Mucosa of descending colon (tissue), 3 donors: Measurements from ENCODE around the gene IGFBP7. TPM values are rescaled to one million over a fixed set of nuclear protein-coding genes. Genes with fewer than 3 reads are reported as not detected.

Experiments used
- ATAC-seq: fragments of 200-7000 bp; cut with Tn5 transposase; one replicate; pipeline ENCODE4 v1.9.1; 2020; ENCODE audit warnings: mild to moderate bottlenecking, moderate library complexity
- DNase-seq, 3 donors: peaks; one replicate each; pipeline ENCODE4 v3.0.0-alpha.2; 2020
- H3K36me3 ChIP-seq: fragments of 200-600 bp; one replicate; pipeline ENCODE4 v1.8.0; 2021; ENCODE audit warnings: low read depth, mild to moderate bottlenecking
- H3K4me1 ChIP-seq: fragments of 200-600 bp; one replicate; pipeline ENCODE4 v1.8.0; 2021; ENCODE audit warnings: low read depth, mild to moderate bottlenecking
- H3K4me3 ChIP-seq: fragments of 200-600 bp; one replicate; pipeline ENCODE4 v1.8.0; 2021; ENCODE audit warnings: mild to moderate bottlenecking
- H3K9me3 ChIP-seq: fragments of 200-600 bp; one replicate; pipeline ENCODE4 v1.8.0; 2021; ENCODE audit warnings: mild to moderate bottlenecking
- CTCF ChIP-seq: fragments of 200-600 bp; IDR thresholded peaks from one replicate; pipeline ENCODE4 v1.8.0; 2022; ENCODE audit warnings: antibody characterized with exemption, mild to moderate bottlenecking
- intact Hi-C, 2 donors: fragments of 100-400 bp; cut with DNase I in 1 of 2; cut with micrococcal nuclease in 1 of 2; formaldehyde crosslinking; loops; one replicate each; pipeline versions ENCODE4 v1.11.0 to v1.11.1; 2022; cut with DNase I, micrococcal nuclease
- long read RNA-seq, 2 donors: library from polyadenylated mRNA; unstranded; transcript quantifications; one replicate each; pipeline ENCODE4 v2.0.0, GENCODE V29; 2019 to 2021
- total RNA-seq, 3 donors: library from RNA; stranded (reverse); fragmentation: NEBNext Ultra II Directional in 2 of 3; extraction: Animal tissue kit (Norgen Biotek cat#: 25700) in 2 of 3; gene quantifications; one replicate each; pipeline versions ENCODE4 v1.2.1 to v1.2.4, GENCODE V29; 2021 to 2023
- donor health status: DM: no; HTN: no; CAD: no; lungs with moderate emphysema.
- donor health status: DM: no; HTN: no; CAD: no.
- donor health status: DM: no; HTN: yes; CAD: no.

Gene IGFBP7
- total RNA-seq = 100 to 1,000 TPM in 2 of 3 donors, 10 to 100 TPM in 1; 32.7 to 225 (median 116) TPM
- long read RNA-seq, donor 1, transcript IGFBP7-201 (5 exons, 1,427 nt) = major isoform, 224 of 235 reads
- long read RNA-seq, donor 1, partial matches to known transcripts = 3 of 235 reads
- long read RNA-seq, donor 1, other reads (novel, unspliced or antisense) = 7 of 235 reads
- long read RNA-seq, donor 2, transcript IGFBP7-201 (5 exons, 1,427 nt) = major isoform, 59 of 64 reads
- long read RNA-seq, donor 2, partial matches to known transcripts = 1 of 64 reads
- long read RNA-seq, donor 2, other reads (novel, unspliced or antisense) = 2 of 64 reads

- H3K36me3 ChIP-seq = no peaks in the 10 kb centered on the region
- H3K4me3 ChIP-seq = peak within 1 kb of the TSS; percentile 13
- H3K4me1 ChIP-seq = peaks cover 10% of the 10 kb centered on the region
- intact Hi-C loops = loop anchor here in 1 of 2 donors (10.0 kb wide), 2 partner anchors 65 to 205 kb away; partner anchors contain the start of gene REST
- no peaks in the 10 kb centered on the region for H3K9me3 ChIP-seq
- DNase-seq (peak; percentile 57 to 72 (median 60)), ATAC-seq (peak; percentile 89)
- TF ChIP-seq CTCF = no peak
Observed at GRCh38 chr4:57109847-57110639, at the start of gene IGFBP7. Gene IGFBP7 (minus strand): TSS chr4:57110385. CDS start chr4:57110351, 34 bp downstream.

GRCh38 chr4:57159866-57160265, 49.7 kb upstream of the IGFBP7 start:
- no peak for TF ChIP-seq CTCF
- no peaks in the 10 kb centered on the region for H3K9me3 ChIP-seq
- no peaks in the 10 kb centered on the region for H3K36me3 ChIP-seq
- no peak overlapping the region for H3K4me3 ChIP-seq
- intact Hi-C loops = loop anchor here (5.0 to 10.0 kb wide), 2 partner anchors 123 to 265 kb away; no protein-coding TSS in a partner anchor
- ATAC-seq (no peak), DNase-seq (no peak)
- no peaks in the 10 kb centered on the region for H3K4me1 ChIP-seq

GRCh38 chr4:57158762-57159161, 48.6 kb upstream of the IGFBP7 start:
- intact Hi-C loops = no loop called here
- ATAC-seq (no peak), DNase-seq (no peak)
- no peak for TF ChIP-seq CTCF
- Histone ChIP-seq H3K4me3 (no peak overlapping the region), H3K9me3 (no peaks in the 10 kb centered on the region), H3K4me1 (no peaks in the 10 kb centered on the region), H3K36me3 (no peaks in the 10 kb centered on the region)

- ATAC-seq (no peak), DNase-seq (peak in 1 of 3 donors; percentile 3)
- Histone ChIP-seq H3K4me3 (no peak overlapping the region), H3K4me1 (no peaks in the 10 kb centered on the region), H3K36me3 (no peaks in the 10 kb centered on the region), H3K9me3 (no peaks in the 10 kb centered on the region)
- intact Hi-C loops = no loop called here
- TF ChIP-seq CTCF = no peak
Observed at GRCh38 chr4:57158221-57158620, 48.0 kb upstream of the IGFBP7 start.

- ATAC-seq (no peak), DNase-seq (no peak)
- H3K9me3 ChIP-seq = no peaks in the 10 kb centered on the region
- no peaks in the 10 kb centered on the region for H3K4me1 ChIP-seq
- no peak overlapping the region for H3K4me3 ChIP-seq
- no peaks in the 10 kb centered on the region for H3K36me3 ChIP-seq
- intact Hi-C loops = no loop called here
- TF ChIP-seq CTCF = no peak
Observed at GRCh38 chr4:57157596-57158137, 47.5 kb upstream of the IGFBP7 start.
